Putamen (tissue), 1 donor: Measurements from ENCODE around the gene TECPR2.

ENCODE experiments used
- DNase-seq: peaks from one replicate; pipeline ENCODE4 v3.0.0-alpha.2; 2016; ENCODE audit warnings: low spot score

TECPR2 gene

DNA sequence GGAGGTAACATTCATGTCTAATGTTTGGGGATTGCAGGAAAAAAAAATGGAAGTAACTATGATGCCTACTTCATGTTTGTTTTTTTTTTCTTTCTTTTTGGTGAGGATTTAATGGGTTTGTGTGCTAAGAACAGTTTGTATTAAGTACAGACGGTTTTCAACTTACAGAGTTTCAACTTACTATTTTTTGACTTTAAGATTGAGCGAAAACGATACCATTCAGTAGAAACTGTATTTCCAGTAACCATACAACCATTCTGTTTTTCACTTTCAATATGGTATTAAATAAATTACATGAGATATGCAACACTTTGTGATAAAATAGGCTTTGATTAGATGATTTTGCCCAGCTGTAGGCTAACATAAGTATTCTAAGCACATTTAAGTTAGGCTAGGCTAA is 10.4 kb downstream of the TECPR2 start:
- DNase-seq: no peak

DNA sequence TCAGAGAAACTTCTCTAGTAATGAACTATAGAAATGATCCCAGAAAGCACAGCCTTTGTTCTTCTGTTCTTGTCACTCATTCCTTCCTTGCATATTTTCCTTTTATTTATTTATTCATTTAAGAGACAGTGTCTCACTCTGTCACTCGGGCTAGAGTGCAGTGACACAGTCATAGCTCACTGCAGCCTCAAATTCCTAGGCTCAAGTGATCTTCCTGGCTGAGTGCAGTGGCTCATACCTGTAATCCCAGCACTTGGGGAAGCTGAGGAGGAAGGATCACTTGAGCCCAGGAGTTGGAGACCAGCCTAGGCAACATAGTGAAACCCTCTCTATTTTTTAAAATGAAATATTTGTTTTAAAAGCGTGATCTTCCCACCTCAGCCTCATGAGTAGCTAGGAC is 11.5 kb downstream of the TECPR2 start:
- no peak for DNase-seq

GRCh38 chr14:102375119-102375518 is 12.4 kb downstream of the TECPR2 start:
- no peak for DNase-seq

DNA sequence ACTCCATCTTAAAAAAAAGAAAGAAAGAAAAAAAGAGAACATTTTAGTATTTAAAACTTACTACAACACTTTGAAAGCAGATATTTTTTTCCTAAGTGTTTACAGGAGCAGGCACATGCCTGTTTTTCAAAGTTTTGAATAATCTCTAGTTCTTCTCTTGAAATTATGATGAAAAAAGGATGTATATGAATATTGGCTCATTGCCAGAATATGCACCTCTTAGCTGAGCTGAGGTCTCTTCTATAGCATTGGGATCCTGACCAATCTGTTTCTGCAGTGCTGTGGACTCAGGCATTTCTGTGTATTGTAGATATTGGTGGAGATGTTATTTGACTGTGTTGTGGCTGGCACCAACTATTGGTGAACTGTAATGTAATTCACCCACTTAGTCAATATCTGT is 15.0 kb downstream of the TECPR2 start:
- no peak for DNase-seq

GRCh38 chr14:102378830-102379229 is 16.1 kb downstream of the TECPR2 start:
- no peak for DNase-seq

GRCh38 chr14:102387086-102387485 is 24.3 kb downstream of the TECPR2 start:
- no peak for DNase-seq

DNA sequence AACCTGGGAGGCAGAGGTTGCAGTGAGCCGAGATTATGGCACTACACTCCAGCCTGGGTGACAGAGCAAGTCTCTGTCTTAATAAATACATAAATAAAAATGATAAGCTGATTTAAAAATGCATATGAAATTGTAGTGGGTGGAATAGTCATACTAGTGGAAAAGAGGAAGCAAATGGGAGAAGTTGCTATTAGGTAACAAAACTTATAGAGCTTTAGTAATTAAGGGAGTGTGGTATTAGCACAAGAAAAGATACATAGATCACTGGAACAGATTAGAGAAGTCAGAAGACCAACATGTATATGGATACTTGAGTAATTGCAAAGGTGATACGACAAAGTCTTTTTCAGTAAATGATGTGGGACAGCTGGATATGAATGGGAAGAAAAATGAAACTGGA is 26.5 kb downstream of the TECPR2 start:
- no peak for DNase-seq

- no peak for DNase-seq
These were observed 27.5 kb downstream of the TECPR2 start for GRCh38 chr14:102390064-102390855.

DNA sequence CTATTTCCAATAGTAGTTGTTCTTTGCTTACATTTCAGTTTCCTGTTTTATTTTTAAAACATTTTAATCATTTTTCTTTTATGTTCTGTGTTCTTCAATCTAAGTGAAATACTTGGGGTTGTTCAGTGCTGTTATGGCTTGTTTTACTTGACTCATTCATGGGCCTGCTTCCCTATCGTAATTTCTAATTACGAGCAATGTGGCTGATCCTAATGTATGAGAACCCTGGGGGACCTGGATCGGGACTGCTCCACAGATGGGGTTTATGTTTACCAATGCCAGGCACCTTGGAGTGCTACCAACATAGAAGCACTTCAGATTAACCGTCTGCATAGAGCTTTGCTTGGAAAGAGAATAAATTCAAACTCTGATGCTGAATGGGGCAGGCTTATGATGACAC is 29.8 kb downstream of the TECPR2 start:
- no peak for DNase-seq

DNA sequence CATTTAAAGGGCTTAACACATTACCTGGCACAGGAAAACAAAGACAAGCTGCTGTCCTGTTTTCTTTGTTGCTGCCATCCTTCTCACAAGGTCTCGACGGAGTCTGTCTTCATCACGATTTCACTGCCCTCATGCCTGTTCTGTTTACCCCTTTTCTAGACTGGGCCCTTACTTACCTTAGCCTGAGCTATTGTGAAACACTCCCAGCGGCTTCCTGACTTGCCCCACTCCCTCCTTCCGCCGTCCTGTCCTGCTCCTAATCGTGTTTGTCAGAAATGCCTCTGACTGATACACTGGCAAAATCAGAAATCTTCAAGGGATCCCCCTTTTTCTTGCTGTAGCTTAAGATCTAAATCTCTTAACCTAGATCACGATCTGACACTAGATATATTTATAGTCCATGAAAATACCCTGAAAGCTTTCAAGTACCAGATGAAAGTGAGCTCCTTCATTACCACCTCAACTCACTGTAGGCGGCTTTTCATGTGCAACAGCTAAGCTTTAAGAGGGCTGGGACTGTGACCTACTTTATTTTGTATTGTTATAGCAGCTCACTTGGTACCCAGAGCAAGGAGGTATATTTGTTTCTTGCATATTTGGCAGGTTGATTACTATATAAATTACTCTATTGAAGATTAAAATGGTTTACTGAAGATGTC is 32.1 kb downstream of the TECPR2 start:
- DNase-seq: no peak

DNA sequence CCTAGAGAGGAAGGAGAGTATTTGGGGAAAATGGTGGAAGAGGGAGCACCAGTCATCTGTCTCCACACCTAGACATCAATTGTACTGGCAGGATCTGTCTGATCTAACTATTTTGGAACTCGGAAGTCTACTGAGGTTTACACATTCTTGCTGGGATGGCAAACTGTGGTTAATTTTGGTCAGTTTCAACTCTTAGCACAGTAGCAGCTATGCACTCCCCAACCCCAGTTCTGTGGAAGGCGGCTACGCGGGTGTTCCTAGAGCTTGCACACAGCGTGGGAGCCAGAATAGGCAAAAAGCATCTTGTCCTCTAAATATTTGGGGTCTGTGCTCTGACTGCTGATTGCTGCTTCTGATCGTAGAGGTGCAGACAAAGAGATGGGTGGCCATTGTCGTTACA is 33.8 kb downstream of the TECPR2 start:
- no peak for DNase-seq

DNA sequence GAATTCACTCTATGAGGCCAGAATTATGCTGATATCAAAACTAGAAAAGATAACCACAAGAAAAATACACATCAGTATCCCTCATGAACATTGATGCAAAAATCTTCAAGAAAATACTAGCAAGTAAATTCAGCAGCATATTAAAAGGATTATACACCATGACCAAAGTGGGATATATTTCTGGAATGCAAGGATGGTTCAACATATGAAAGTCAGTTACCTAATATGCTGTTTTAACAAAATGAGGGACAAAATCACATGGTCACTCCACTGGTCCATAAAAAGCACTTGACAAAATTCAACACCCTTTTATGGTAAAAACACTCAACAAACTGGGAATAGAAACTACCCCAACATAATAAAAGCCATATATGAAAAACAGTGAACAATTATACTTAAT is 40.3 kb downstream of the TECPR2 start:
- no peak for DNase-seq

DNA sequence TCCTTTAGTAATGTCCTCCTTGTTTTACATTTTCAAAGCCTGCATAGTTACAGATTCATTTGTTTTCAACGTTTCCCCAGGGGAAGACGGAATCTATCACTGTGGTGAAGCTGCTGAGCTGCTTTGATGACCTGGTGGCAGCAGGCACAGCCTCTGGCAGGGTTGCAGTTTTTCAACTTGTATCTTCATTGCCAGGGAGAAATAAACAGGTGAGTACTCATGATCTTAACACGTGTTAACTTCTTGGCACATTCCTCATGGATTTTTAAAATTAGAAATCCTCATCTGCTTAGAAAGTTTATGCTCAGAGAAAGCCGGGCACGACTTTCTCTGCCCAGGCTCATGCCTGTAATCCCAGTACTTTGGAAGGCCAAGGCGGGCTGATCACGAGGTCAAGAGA is 44.5 kb downstream of the TECPR2 start:
- no peak for DNase-seq

- DNase-seq: no peak
These were observed 46.0 kb downstream of the TECPR2 start for GRCh38 chr14:102408724-102409123.

GRCh38 chr14:102415671-102416070 is 52.9 kb downstream of the TECPR2 start:
- peak; percentile 92 for DNase-seq

GRCh38 chr14:102417001-102417431 is 54.3 kb downstream of the TECPR2 start:
- no peak for DNase-seq

- DNase-seq: no peak
These were observed 54.9 kb downstream of the TECPR2 start for GRCh38 chr14:102417646-102418045.

DNA sequence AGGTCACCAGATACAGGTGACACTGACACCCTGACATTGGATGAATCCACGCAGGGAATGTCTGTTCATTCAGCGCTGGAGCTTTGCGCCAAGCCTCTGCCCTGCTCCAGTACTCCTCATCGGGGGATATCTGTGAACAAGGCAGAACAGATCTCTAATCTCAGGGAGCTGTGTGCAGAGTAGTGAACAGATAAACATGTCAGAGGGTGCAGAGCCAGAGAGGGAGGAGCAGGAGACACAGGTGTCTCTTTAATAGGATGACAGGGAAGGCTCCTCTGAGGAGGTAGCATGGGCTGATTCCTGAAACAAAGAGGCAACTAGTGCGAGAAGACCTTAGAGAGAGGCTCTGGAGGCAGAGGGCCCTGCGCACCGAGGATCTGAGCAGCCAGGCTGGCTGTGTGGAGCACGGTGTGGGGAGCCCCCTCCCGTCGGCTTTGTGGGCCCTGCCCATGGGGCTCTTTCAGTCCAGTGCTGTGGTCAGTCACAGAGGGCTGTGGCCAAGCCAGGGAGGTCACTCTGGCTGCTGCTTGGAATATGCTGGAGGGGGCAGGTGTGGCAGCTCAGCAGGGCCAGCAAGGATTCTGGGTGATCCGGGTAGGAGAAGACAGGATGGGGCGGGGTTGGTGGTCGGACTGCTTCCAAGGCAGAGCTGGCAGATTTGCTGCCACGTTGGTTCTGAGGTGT is 55.6 kb downstream of the TECPR2 start:
- DNase-seq: no peak

- no peak for DNase-seq
These were observed 56.1 kb downstream of the TECPR2 start for GRCh38 chr14:102418853-102419240.

DNA sequence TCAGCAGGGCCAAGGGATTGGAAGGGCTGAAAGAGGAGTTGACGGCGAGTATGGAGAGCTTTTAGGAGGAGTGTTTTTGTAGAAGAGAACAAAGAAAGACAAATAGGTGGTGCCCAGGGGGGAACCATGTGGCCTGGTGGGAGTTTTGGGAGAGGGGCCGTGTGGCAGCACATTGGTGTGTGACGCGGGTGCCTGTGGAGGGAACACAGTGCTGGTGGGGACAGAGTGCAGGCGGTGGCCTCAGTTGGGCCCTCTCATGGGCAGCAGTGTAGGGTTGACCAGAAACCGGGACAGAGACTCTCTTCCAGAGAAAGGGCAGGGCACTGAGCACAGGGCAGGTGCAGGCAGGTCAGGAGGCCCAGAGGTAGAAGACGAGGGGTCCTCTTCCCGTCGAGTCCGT is 56.5 kb downstream of the TECPR2 start:
- DNase-seq: no peak

DNA sequence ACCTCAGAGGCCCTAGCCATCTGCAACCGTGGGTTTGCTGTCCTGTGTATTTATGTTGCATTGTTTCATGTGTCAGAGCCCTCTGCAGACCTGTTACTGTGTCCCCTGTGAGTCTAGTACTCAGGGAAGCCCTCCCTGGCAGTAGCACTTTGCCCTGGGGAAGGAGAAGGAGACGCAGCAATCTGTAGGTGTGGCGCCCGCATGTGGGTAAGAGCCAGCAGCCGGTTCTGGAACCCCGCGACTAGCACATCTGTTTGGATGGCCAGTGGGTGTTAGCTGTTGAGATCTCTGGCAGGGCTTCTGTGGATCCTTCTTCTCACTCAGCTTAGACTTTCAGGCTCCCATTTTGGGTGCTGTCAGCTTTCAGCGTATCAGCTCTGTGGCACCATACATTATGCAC is 57.0 kb downstream of the TECPR2 start:
- no peak for DNase-seq

- no peak for DNase-seq
These were observed 58.8 kb downstream of the TECPR2 start for GRCh38 chr14:102421411-102422057.

GRCh38 chr14:102424520-102424919 is 61.8 kb downstream of the TECPR2 start:
- DNase-seq: no peak
